Epidermal melanocyte (primary cell): ENCODE measurements around the gene TTLL11.
A peak's percentile ranks its signal among the peaks of the same experiment; 100 is the strongest.

Experiments
- DNase-seq: peaks from one replicate; pipeline ENCODE4 v3.0.0; 2011; ENCODE audit warnings: low spot score; ENCODE audit not compliant: insufficient read length

Gene TTLL11

DNA sequence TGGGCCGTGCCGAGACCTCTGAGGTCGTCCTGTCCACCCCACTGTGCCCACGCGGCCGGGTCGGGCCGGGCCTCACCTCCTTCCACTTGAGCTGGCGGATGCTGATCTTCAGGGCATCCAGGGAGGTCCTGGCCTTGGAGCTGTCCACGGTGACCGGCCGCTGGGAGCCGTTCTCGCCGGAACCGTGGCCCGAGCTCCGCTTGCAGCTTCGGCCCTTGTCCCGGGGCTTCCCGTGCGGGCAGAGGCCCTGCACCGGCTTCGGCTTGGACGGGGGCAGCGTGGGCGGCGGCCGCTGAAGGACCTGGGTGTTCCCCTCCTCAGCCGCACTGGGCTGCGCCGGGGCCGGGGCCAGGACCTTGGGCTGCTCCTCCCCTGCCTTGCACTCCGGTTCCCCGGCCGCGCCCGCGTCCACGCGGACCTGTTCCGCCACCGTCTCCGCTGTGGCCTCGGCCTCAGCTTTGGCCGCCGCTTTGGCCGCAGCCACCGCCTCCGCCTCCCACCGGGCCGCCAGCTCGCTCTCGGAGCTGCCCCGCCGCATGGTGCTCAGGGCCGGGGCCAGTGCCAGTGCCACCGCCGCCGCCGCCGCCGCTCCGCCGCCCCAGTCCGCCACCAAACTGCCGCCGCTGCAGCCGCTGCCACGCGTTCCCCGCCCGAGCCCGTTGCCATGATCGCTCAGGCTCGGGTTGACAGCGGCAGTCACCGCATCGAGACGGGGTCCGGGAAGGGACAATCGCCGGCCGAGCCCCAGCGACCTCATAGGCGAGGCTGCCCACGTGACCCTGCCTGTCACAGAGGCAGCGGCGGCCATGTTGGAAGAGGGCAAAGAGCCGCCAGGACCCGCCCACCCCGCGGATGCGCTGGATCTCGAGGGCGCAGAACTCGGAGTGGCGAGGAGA lies at the start of gene TTLL11:
TTLL11 (minus strand) TSS at position 698 of the 896 bp plus-strand sequence; CDS start at position 538, 160 bp downstream.
- peak; percentile 93 for DNase-seq

GRCh38 chr9:122141671-122142070 lies 48.6 kb upstream of the TTLL11 start:
- DNase-seq = no peak

- no peak for DNase-seq
Observed at GRCh38 chr9:122140368-122141193, 47.5 kb upstream of the TTLL11 start.

DNA sequence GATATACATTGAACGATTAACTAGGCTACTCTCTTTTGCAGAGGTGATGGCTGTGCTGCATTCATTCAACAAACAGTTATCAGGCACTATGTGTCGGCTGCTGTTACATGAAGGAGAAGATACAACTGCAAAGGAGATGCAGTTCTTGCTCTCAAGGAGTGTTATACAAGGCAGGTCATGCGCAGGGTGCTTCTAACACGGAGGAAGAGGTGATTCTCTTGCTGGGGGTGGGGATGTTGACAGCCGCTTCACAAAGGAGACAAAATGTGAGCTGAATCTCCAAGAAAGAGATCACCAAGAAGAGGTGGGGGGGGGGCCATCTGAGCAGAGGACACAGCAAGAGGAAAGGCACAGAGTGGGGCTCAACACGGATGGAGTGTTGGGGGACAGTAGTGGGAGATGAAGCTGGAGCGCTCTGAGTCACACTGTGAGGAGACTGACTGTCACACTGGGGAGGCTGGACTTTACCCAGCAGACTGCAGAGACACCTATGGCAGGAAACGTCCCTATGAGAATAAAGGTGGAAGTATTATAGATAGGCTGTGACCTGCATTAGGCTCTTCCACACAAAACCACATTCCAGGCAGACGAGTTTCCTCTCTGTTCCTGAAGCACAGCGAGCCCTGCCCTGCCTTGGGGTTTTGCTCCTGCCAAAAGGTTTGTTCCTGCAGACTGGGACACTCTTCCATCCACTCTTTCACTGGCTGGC lies 45.6 kb upstream of the TTLL11 start:
- no peak for DNase-seq

GRCh38 chr9:122135529-122135859 lies 42.4 kb upstream of the TTLL11 start:
- no peak for DNase-seq

DNA sequence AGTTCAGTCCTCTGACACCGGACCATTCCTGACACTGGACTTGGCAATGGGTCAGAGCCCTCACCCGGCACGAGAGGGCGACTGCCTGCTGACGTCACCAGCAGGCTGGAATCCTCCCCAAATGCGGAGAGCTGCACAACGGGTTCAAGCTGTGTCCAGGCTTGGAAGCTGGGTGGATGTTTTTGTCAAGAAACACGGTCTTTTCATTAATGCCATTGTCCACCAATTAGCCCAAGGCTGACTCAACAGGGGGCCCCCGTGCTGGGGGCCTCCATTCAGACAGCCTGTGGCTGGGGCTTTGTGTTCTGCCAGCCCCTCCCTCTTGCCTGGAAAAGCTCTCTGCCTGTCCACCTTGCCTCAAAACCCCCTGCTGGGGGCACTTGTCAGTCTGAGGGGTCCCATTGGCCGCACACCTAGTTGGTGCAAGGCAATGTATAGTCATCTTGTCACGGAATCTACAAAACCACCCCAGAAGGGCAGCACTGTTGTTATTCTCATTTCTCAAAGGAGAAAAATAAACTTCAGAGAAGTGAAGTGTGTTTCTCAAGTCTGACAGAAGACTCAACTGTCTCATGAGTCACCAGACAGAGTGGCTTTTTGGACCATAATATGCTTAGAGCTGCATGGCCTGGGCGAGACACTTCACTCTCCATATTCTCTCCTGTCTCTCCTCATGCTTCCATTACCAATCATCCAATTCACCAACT lies 41.9 kb upstream of the TTLL11 start:
- peak; percentile 11 for DNase-seq

GRCh38 chr9:122133984-122134535 lies 41.0 kb upstream of the TTLL11 start:
- no peak for DNase-seq

GRCh38 chr9:122133263-122133983 lies 40.3 kb upstream of the TTLL11 start:
- DNase-seq = no peak

DNA sequence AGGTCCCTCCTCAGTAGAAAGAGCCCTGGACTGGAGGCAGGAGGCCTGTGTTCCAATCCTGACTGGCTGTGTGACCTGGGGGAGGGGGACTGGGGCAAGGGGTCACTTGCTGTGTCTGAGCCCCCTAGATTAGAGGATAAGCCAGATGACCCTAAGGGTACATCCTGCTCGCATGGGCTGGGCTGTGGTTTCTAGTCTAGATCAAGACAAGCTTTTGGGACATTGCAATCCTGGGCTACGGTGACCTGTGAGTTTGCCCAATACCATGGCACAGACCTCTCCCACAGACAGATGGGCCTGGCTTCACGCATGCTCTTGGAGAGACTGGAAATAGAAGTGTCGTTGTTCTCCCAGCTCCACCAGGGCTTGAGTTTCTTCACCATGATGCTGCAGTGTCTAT lies 39.4 kb upstream of the TTLL11 start:
- DNase-seq = no peak

DNA sequence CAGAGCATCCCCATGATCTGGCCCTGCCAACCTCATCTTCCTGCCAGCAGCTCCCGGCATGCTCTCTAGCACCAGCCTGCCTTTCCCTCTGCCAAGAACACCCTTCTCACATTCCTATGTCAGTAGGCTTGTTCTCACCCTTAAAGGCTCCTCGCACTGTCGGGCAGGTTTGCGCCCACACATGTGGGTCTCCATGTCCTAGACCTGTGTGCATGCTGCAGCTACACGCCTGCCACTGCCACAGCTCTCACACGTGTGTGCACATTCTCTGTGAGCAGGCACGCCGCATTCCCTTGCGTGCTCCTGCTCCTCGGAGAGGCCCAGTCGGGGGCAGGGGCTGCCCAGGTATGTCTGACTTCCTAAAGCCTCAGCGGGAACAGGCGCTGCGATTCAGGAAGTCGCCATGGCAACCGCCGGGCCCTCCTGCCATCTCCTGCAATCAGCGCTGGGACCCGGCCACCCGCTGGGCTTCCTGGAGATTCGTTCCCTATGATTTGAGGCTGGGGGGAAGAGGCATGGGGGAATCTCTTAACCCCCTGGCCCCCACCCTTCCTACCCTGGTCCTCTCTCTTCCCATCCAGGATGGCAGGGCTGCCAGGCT lies 38.4 kb upstream of the TTLL11 start:
- no peak for DNase-seq

DNA sequence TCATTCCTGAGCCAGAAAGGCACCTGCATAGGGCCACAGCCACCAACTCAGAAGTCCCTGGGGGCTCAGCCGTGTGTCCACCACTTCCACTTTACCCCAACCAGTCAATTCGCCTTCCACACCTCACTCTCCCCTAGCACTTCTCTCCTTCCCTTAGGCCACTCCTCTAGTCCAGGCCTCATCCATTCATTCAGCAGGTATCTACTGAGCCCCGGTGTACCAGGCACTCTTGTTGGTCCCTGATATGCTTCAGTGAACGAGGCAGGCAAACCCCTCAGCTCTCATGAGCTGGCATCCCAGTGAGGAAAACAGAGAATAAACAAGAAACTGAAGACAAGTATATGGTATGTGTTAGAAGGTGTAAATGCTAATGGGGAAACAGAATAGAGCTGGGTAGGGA lies 37.7 kb upstream of the TTLL11 start:
- no peak for DNase-seq

- DNase-seq = no peak
Observed at GRCh38 chr9:122129969-122130368, 36.9 kb upstream of the TTLL11 start.

- no peak for DNase-seq
Observed at GRCh38 chr9:122128969-122129343, 35.8 kb upstream of the TTLL11 start.

DNA sequence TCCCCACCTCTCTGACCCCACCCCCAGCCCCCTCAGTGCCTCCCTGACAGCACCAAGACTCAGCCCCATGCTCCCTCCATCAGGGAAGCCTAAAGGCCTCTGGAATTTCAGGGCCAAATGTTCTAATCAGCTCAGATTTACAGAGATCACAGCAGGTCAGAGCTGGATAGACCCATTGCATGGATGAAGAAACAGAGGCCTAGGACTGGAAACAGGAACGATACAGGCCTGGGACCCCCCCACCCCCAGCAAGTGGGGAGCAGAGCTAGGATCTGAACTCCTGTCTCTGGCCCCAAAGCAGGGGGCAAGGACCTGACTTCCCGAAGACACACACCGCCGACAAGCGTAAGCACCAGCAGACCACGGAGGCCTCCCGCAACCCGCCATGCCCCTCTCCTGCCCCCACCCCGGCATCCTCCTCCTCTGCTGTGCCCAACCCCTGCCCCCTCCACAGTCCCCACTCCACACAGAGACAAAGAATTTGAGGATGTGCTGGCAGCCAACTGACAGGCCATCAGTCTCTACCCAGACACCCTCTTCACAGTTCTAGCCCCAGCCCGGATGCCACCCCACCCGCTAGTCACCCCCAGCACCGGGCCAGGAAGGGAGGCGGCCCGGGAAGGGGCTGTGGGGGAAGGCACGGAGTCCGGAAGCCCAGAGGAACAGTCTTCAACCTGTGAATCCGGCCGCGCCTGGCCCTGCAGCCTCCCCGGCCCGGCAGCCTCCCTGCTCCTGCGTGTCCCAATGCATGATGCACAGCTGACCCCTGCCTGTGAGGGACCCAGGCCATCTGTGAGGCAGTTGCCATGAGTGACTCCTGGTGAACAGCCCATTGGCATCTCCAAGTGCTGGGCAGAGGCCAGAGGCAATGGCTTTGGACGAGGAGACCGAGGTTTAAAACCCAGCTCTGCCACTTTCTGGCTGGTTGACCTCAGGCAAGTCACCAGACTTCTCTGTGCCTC lies 35.2 kb upstream of the TTLL11 start:
- DNase-seq = no peak

DNA sequence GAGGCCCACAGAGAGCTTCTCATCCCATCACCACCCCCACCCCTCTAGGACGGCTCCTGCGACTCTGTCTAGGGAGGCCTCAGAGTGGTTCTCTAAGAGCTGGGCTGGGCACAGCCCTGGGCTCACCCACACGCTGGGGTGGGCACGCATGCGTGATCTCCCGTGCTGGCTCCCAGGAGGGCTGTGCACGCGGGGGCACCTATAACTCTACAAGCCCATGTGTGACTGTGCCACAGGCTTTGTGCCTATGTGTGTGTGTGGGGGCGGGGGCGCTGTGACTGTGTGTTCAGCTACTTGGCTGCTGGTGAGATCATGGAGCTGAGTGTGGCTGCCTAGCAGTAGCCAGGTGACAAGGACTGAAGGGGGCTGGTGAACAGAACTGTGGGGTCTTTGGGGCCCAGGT lies 34.3 kb upstream of the TTLL11 start:
- no peak for DNase-seq

DNA sequence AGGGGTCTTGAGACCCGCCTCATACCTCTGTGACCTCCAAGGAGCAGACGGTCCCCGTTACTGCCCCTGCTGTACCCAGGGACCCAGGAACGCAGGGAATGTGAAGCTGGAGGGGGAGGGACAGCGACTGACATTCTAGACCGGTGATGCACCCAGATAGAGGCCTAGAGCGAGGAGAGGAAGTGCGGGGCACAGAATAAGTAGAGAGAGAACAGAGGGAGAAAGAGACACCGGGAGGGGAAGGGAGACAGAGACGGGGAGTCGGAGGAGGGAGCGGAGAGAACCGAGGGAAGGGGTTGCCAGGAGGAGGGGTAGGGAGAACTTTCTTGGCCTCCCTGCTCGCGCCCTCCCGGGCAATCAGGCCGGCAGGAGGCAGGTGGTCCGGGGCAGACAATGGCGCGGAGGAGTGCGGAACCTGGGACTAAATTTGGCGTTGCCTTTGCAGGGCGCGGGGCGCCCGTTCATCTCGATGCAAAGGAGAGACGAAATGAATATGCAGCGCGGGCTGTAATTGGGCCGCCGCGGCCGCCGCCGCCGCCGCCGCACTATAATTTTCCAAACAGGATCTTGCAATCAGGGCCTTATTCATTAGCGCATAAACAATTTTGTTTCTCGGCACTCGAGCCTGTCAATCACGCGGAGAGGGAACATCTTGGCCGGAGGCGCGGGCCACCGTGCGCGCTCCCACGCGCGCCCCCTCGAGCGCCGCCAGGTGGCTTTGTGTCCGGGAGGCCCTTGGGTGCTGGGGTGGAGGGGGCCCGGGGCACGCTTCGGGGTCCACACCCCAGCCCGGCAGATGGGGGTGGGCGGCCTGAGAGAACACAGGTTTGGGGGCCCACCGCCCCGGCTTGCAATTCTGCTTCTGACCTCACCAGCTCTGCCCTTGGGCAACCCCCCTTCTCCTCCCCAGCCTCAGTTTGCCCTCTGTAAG lies 33.5 kb upstream of the TTLL11 start:
- DNase-seq = peak; percentile 48

- DNase-seq = no peak
Observed at GRCh38 chr9:122125509-122126330, 32.6 kb upstream of the TTLL11 start.
